Muscle of arm (tissue), 12 donors: Measurements from ENCODE around the gene LAMP1. TPM values are rescaled to one million over a fixed set of nuclear protein-coding genes. Genes with fewer than 3 reads are reported as not detected.
"Not testable (repeated sequence)": the region's sequence is repeated elsewhere in the genome, so short reads cannot be mapped to it uniquely, and the experiment has no call there.

Experiments
- DNase-seq: peaks from one replicate; pipeline ENCODE4 v3.0.0-alpha.2; 2013
- polyA plus RNA-seq, 12 donors: library from polyadenylated mRNA; unstranded; fragments of 120-200 nt; gene quantifications; one replicate each; pipeline ENCODE4 v1.2.1, GENCODE V29; 2013; ENCODE audit not compliant: insufficient read length in 12 of 12

The LAMP1 gene
- polyA plus RNA-seq, 12 donors, result 75.4 to 113 (median 88.4) TPM; not detected in 1

GRCh38 chr13:113292021-113292862 is 4.8 kb upstream of the LAMP1 start:
- no peak for DNase-seq

GRCh38 chr13:113293686-113294085 is 3.4 kb upstream of the LAMP1 start:
- DNase-seq, result no peak

- DNase-seq, result no peak
These were observed 1.3 kb upstream of the LAMP1 start for GRCh38 chr13:113295776-113296175.

GRCh38 chr13:113297370-113298042 is 467 bp downstream of the LAMP1 start:
- DNase-seq, result no peak

- no peak for DNase-seq
These were observed 1.3 kb downstream of the LAMP1 start for GRCh38 chr13:113298043-113298945.

- DNase-seq, result no peak
These were observed 2.9 kb downstream of the LAMP1 start for GRCh38 chr13:113299951-113300350.

GRCh38 chr13:113302986-113303385 is 5.9 kb downstream of the LAMP1 start:
- no peak for DNase-seq

GRCh38 chr13:113304121-113304520 is 7.1 kb downstream of the LAMP1 start:
- DNase-seq, result no peak

GRCh38 chr13:113305208-113305607 is 8.2 kb downstream of the LAMP1 start:
- DNase-seq, result no peak

- DNase-seq, result no peak
These were observed 10.5 kb downstream of the LAMP1 start for GRCh38 chr13:113307491-113307890.

GRCh38 chr13:113309473-113309872 is 12.4 kb downstream of the LAMP1 start:
- no peak for DNase-seq

GRCh38 chr13:113314112-113314511 is 17.1 kb downstream of the LAMP1 start:
- DNase-seq, result not testable (repeated sequence)

- DNase-seq, result not testable (repeated sequence)
These were observed 17.9 kb downstream of the LAMP1 start for GRCh38 chr13:113314895-113315470.

GRCh38 chr13:113315992-113316391 is 19.0 kb downstream of the LAMP1 start:
- DNase-seq, result no peak

GRCh38 chr13:113317031-113317430 is 20.0 kb downstream of the LAMP1 start:
- no peak for DNase-seq

GRCh38 chr13:113318956-113319355 is 21.9 kb downstream of the LAMP1 start:
- DNase-seq, result no peak

- no peak for DNase-seq
These were observed 22.3 kb downstream of the LAMP1 start for GRCh38 chr13:113319371-113319770.

GRCh38 chr13:113320226-113320875 is 23.3 kb downstream of the LAMP1 start:
- no peak for DNase-seq

GRCh38 chr13:113321546-113321945 is 24.5 kb downstream of the LAMP1 start:
- no peak for DNase-seq

GRCh38 chr13:113322043-113322461 is 25.0 kb downstream of the LAMP1 start:
- no peak for DNase-seq
